IMR-90 (cell line): ENCODE data around the gene ELMO1.

Experiments
- BHLHE40 ChIP-seq: fragments of 150-350 bp; IDR thresholded peaks from 2 replicates; pipeline ENCODE4 v1.6.1; 2016; ENCODE audit warnings: mild to moderate bottlenecking, low read depth, low read length
- CEBPB ChIP-seq: IDR thresholded peaks from 2 replicates; pipeline ENCODE4 v1.6.1; 2012; ENCODE audit warnings: low read depth, low read length, improper control_type of control experiment
- FOS ChIP-seq: fragments of 150-350 bp; IDR thresholded peaks from 2 replicates; pipeline ENCODE4 v1.6.1; 2016; ENCODE audit warnings: low read depth, low read length
- MAFK ChIP-seq: IDR thresholded peaks from 2 replicates; pipeline ENCODE4 v1.6.1; 2012; ENCODE audit warnings: low read depth, low read length, improper control_type of control experiment
- MAZ ChIP-seq: IDR thresholded peaks from 2 replicates; pipeline ENCODE4 v1.6.1; 2012; ENCODE audit warnings: low read depth, mild to moderate bottlenecking, low read length, improper control_type of control experiment, moderate library complexity, borderline replicate concordance
- MXI1 ChIP-seq: IDR thresholded peaks from 2 replicates; pipeline ENCODE4 v1.6.1; 2012; ENCODE audit warnings: low read depth, mild to moderate bottlenecking, low read length, moderate library complexity, borderline replicate concordance
- POLR2A ChIP-seq: IDR thresholded peaks from 2 replicates; pipeline ENCODE4 v1.6.1; 2012; ENCODE audit warnings: mild to moderate bottlenecking, low read depth, low read length
- RAD21 ChIP-seq: IDR thresholded peaks from 2 replicates; pipeline ENCODE4 v1.6.1; 2012; ENCODE audit warnings: low read length, improper control_type of control experiment
- RCOR1 ChIP-seq: IDR thresholded peaks from 2 replicates; pipeline ENCODE4 v1.6.1; 2012; ENCODE audit warnings: mild to moderate bottlenecking, low read length, improper control_type of control experiment; ENCODE audit not compliant: insufficient replicate concordance
- RFX5 ChIP-seq: IDR thresholded peaks from 2 replicates; pipeline ENCODE4 v1.8.0; 2012; ENCODE audit warnings: low read depth, mild to moderate bottlenecking, low read length, moderate library complexity
- SMC3 ChIP-seq: fragments of 150-350 bp; IDR thresholded peaks from 2 replicates; pipeline ENCODE4 v1.6.1; 2016; ENCODE audit warnings: low read depth, mild to moderate bottlenecking, antibody characterized with exemption, low read length, moderate library complexity
- USF2 ChIP-seq: fragments of 150-350 bp; IDR thresholded peaks from 2 replicates; pipeline ENCODE4 v1.6.1; 2017; ENCODE audit warnings: mild to moderate bottlenecking, antibody characterized with exemption, low read length, low read depth
- TF ChIP-seq, protein P1 (sequence below): conservative IDR thresholded peaks from 2 replicates; pipeline ENCODE4 v1.5.1; 2012; ENCODE audit warnings: mild to moderate bottlenecking, low read depth, low read length, improper control_type of control experiment

DNA sequence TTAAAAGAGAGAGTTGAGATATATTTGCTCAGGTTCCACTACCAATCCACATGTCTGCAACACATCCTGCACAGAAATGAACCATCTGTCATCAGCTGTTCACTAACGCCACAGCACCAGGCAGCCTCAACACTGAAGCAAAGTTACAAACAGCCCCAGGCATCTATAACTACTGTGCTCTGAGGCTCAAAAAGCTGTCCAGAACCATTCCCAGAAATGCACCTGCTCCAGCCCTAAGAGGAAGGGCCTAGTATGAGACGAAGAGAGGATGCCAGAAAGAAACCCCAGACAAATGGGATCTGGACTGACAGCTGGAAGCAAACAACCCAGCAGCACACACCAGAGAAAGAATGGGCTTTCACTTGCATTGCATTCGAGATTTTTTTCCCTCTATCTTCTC is 159.3 kb downstream of the ELMO1 start:
- TF ChIP-seq, protein P1, sequence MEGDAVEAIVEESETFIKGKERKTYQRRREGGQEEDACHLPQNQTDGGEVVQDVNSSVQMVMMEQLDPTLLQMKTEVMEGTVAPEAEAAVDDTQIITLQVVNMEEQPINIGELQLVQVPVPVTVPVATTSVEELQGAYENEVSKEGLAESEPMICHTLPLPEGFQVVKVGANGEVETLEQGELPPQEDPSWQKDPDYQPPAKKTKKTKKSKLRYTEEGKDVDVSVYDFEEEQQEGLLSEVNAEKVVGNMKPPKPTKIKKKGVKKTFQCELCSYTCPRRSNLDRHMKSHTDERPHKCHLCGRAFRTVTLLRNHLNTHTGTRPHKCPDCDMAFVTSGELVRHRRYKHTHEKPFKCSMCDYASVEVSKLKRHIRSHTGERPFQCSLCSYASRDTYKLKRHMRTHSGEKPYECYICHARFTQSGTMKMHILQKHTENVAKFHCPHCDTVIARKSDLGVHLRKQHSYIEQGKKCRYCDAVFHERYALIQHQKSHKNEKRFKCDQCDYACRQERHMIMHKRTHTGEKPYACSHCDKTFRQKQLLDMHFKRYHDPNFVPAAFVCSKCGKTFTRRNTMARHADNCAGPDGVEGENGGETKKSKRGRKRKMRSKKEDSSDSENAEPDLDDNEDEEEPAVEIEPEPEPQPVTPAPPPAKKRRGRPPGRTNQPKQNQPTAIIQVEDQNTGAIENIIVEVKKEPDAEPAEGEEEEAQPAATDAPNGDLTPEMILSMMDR = no peak
- TF ChIP-seq SMC3 (no peak), MAFK (no peak), POLR2A (no peak), MAZ (no peak), RCOR1 (no peak), USF2 (no peak), RAD21 (no peak), RFX5 (no peak), MXI1 (no peak), FOS (no peak), BHLHE40 (no peak), CEBPB (no peak)
